Measurements from ENCODE around the gene MORC1.

Gene MORC1

DNA sequence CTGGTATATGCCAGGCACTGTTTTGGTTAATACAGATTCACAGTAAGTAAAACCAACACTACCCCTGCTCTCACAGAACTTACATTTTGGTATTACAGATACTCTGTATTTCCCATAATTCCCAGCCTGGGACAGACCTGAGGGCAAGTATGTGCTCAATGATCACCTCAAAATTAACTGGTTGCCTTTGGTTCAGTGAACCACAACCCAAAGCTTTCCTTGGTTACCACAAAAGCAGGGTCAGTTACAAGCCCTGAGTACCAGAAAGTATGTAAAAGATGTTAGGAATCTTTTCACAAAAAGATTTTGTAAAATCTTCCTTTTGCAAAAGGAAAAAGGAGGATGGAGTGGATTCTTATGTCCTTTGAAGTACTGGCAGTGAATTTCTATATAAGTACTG, 92.0 kb downstream of the MORC1 start:
- TF ChIP-seq, protein P1, sequence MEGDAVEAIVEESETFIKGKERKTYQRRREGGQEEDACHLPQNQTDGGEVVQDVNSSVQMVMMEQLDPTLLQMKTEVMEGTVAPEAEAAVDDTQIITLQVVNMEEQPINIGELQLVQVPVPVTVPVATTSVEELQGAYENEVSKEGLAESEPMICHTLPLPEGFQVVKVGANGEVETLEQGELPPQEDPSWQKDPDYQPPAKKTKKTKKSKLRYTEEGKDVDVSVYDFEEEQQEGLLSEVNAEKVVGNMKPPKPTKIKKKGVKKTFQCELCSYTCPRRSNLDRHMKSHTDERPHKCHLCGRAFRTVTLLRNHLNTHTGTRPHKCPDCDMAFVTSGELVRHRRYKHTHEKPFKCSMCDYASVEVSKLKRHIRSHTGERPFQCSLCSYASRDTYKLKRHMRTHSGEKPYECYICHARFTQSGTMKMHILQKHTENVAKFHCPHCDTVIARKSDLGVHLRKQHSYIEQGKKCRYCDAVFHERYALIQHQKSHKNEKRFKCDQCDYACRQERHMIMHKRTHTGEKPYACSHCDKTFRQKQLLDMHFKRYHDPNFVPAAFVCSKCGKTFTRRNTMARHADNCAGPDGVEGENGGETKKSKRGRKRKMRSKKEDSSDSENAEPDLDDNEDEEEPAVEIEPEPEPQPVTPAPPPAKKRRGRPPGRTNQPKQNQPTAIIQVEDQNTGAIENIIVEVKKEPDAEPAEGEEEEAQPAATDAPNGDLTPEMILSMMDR (IDR thresholded peaks at IDR 0.05; ENCODE audit: low read depth, low read length, missing control alignments), result no peak
- H3K4me3 ChIP-seq (ENCODE audit: low read depth, low read length), result no peak overlapping the region
- peak; percentile 23 for DNase-seq (ENCODE audit: low read depth)
- in situ Hi-C loops (cut with HindIII; ENCODE audit: low sequenced_read_pairs), result no loop called here

DNA sequence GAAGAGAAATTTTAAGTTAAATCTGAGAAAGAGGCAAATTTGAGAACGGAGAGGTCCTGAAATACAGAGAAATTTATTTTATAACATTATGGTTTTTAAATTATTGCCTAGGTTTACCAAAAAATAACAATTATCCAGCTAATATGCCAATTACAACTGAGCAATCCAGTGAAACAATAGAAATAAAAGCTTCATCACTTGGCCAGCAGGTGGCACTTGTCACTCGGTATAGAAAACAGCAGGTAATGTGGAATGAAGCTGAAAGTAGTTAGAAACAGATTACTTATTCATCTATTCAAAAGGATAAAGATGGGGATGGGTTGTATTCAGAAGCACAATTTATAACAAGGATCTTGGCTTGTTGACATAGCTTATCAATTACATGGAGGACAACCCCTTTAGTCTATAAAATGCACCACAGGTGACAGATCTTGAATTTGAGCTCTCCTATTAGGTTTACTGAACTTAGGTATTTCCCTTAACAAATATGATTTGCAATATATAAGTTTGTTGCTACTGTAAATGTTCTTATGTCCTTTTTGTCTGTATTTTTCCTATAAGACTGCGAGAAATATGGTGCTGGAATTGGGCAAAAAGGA, 94.2 kb downstream of the MORC1 start:
- DNase-seq (ENCODE audit: low read depth), result peak; percentile 37
- in situ Hi-C loops (cut with HindIII; ENCODE audit: low sequenced_read_pairs), result no loop called here

DNA sequence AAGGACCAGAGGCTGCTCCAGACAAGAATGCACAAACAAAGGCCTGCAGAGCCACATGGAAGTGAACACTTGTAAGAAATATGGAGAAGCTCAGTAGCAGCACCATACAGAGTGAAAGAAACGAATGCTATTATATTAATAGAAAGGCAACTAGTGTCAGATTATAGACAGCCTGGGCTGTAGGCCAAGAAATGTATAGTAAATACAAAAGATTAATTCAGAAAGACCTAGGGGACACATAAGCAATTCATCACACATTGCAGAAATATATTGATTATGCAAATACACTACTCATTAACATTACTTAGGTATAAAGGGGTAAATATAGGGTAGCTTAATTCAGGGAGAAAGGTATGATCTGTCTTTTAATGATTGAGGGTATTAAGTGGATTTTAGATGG, 94.8 kb downstream of the MORC1 start:
- H3K4me3 ChIP-seq (ENCODE audit: low read depth, low read length), result no peak overlapping the region
- DNase-seq (ENCODE audit: low read depth), result no peak
- in situ Hi-C loops (cut with HindIII; ENCODE audit: low sequenced_read_pairs), result no loop called here
- TF ChIP-seq, protein P1 (IDR thresholded peaks at IDR 0.05; ENCODE audit: low read depth, low read length, missing control alignments), result no peak

More for the DNA sequence above, 94.2 kb downstream of the MORC1 start:
- no peak overlapping the region for H3K4me3 ChIP-seq (ENCODE audit: low read depth, low read length)
- TF ChIP-seq, protein P1 (IDR thresholded peaks at IDR 0.05; ENCODE audit: low read depth, low read length, missing control alignments), result peak; percentile 75

DNA sequence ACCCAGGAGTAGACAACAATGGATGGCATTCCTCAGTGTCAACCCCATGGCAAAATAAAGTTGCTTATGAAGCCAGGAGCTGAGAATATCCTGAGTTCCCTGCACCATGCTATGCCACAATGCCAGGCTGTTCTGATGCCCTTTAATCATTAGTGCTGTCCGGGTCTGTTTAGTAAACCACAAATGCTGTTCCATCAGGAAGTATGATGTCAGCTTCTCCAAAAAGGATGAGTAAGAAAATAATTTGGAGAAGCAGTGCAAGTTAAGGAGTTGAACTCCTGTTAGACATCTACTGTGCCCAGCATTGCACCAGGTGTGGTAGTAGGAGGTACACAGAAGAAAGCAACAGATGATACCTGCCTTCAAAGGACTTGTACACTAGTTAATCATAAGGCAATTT, 96.4 kb downstream of the MORC1 start:
- no peak overlapping the region for H3K4me3 ChIP-seq (ENCODE audit: low read depth, low read length)
- DNase-seq (ENCODE audit: low read depth), result no peak
- in situ Hi-C loops (cut with HindIII; ENCODE audit: low sequenced_read_pairs), result no loop called here
- TF ChIP-seq, protein P1 (IDR thresholded peaks at IDR 0.05; ENCODE audit: low read depth, low read length, missing control alignments), result no peak

DNA sequence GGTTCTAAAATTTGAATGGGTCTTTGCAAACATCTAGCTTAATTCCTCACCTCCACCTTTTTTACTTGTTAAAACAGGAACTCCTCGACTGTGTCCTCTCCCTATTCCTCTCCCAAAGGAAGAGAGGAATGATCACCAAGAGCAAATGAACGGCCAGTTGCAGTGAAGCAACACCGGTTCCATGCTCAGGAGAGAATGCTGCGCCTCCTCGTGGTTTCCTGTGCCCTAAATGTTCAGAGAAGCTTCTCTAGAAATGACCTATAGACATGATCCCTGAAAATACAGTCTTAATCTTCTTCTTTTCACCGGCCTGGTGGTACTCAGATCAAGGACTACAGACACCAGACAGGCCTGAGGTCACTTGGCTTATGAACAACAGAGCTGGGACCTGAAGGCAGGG, 99.1 kb downstream of the MORC1 start:
- no peak overlapping the region for H3K4me3 ChIP-seq (ENCODE audit: low read depth, low read length)
- no peak for DNase-seq (ENCODE audit: low read depth)
- in situ Hi-C loops (cut with HindIII; ENCODE audit: low sequenced_read_pairs), result no loop called here
- TF ChIP-seq, protein P1 (IDR thresholded peaks at IDR 0.05; ENCODE audit: low read depth, low read length, missing control alignments), result no peak

DNA sequence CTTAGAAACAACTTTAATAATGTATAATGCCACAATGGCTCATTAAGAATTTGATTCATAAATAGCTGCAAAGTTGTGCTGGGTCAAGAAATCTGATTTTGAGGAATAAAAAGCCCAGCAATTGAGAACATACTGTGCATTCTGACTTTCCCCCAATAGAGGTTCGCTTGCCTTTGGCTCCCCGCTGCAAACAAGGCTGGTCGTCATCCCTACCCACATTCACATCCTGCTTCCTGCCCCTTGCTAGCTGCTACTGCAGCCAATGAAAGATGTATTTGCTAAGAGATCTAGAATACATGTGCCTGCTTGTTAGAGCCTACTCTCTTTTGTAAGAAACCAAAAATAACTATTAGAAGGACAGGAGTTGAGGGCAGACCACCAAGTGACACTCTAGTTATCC, 112.5 kb downstream of the MORC1 start:
- H3K4me3 ChIP-seq (ENCODE audit: low read depth, low read length), result no peak overlapping the region
- DNase-seq (ENCODE audit: low read depth), result no peak
- in situ Hi-C loops (cut with HindIII; ENCODE audit: low sequenced_read_pairs), result no loop called here
- TF ChIP-seq, protein P1 (IDR thresholded peaks at IDR 0.05; ENCODE audit: low read depth, low read length, missing control alignments), result no peak
